Pons (tissue), 1 donor: ENCODE results near the gene ADAMTS12.

Source experiments
- DNase-seq: peaks from one replicate; pipeline ENCODE4 v3.0.0-alpha.2; 2016; ENCODE audit warnings: low spot score

The ADAMTS12 gene

GRCh38 chr5:33755231-33755630, 136.6 kb downstream of the ADAMTS12 start:
- no peak for DNase-seq

GRCh38 chr5:33753704-33754103, 138.1 kb downstream of the ADAMTS12 start:
- no peak for DNase-seq

DNA sequence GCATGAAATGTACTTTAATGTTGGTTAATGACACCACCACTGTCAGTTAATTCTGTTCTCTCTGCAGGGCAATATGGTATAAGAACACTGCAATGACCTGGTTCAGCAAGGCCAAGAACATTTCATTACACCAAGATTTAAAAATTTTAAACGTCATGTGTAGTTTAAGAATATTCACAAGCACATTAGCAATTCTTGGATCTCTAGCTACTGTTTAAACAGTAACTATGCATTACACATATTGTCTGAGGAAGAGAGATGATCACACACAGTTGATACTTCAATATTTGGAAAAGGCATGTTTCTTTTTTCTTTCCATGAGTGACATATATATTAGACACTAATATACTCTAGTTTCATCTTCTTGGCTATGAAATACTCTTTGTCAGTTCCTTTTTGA, 143.0 kb downstream of the ADAMTS12 start:
- no peak for DNase-seq

DNA sequence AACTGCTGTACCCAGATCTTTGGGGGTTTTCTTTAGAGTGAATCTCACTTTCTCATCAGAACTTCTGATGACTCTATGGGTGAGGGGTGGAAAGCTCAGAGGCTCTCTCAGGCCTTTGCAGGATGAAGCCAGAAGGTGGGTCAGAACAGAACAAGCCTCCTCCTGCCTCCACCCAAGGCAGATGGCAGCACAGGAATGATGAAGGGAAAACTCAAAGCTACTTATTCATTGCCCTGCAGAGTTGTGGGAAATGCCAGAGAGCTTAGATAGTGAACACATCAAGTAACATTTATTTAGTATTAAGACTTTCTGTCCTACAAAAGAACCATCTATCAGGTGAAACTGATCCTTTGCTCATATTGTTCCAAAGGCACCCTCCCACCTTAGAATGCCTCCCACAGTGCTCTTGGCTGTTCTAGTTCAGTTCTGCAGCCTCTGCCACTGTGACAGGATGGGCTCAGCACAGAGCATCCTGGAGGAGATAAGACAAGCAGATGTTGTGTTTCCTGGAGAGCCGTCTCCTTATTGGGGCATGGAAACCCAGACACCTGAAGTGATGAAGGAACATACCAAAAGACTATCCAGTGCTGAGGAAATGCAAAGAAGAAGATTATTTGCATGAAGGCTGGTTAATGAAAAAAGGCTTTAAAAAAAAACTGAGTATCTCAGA, 146.6 kb downstream of the ADAMTS12 start:
- no peak for DNase-seq

GRCh38 chr5:33743099-33743498, 148.7 kb downstream of the ADAMTS12 start:
- DNase-seq, result no peak

DNA sequence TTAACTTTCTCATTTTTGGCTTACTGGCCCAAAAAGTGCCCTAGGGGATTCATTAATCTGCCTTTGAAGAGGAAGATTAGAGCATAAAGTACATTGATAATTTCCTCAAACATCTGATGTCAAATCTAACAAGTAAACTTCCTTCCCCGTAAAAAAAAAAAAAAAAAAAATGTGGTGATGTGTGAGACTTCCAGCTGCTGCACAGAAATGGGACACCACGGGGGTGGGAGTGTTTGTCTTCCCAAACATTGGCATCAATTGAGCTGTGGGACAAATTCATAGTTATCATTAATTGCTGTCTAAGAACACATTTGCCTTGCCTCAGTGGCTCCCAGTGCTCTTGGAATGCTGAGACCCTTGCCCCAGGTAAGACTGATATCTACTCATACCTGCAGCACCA, 149.6 kb downstream of the ADAMTS12 start:
- no peak for DNase-seq

GRCh38 chr5:33738967-33739366, 152.8 kb downstream of the ADAMTS12 start:
- no peak for DNase-seq

DNA sequence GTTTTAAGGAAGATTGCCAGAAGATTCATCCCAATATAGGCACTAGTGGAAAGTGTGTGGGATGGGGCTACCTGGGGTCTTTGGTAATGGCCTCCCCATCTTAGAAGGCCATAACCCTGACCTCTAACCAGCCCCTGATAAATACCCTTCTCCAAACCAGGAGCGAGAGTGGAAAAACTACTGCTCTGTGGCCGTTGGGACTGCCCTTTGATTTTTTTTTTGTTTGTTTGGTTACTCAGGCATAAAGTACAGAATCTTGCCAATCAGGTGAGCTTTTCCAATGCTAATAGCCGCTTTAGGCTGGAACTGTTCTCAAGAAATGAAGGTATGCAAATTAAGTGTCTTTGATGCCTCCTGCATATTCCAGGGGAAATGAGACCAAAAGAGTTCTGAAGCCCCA, 153.7 kb downstream of the ADAMTS12 start:
- no peak for DNase-seq

DNA sequence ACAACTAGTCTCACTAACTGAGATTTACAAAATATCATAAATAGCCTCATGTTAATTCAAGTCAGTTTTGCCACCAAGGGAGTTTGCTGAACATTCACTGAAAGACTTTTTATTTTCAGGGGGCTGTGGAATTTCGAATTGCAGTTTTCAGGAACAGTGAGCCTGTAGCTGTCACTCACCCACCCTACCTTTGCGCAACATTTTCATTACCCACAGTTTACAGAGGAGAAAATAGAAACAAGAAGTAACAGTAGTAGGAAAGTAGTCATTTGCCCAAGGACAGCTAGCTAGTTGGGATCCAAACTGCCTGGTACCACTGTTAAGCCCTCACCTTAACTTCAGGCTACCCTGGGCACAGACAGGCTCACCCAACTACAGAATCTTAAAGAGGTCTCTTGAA, 154.1 kb downstream of the ADAMTS12 start:
- no peak for DNase-seq

GRCh38 chr5:33737284-33737683, 154.5 kb downstream of the ADAMTS12 start:
- DNase-seq, result no peak

DNA sequence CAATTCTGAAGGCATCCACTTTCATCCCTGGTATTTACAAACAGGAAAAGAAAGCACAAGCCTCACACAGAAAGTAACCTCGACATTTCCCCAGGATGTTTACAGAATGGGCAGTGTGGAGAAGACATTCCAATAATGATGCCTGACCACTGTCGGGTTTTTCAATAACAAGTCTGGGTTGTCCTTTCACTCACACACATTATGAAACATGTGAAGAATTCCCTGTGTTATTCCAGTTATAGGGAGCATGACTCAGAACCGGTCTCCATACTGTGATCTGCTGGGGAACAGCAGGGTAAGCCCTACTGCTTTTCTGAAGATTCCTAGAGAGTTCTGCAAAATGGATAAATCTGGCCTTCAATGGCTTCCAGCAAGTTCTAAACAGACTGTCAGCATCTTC, 155.3 kb downstream of the ADAMTS12 start:
- no peak for DNase-seq

DNA sequence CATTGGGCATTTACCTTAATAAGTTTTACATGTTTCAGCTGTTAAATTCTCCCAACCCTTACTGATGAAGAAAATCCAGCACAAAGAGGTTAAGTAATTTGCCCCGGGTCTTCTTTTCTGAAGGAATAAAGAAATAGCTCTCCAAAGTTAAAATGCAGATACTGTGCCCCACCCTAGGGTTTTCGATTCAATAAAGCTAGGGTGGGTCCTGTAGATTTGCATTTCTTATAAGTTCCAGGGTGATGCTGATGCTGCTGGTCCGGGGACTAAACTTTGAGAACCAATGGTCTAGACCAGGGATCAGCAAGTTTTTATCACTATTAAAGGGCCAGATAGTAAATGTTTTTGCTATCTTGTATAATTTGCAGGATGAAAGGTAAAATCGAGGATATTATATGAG, 156.7 kb downstream of the ADAMTS12 start:
- DNase-seq, result no peak

DNA sequence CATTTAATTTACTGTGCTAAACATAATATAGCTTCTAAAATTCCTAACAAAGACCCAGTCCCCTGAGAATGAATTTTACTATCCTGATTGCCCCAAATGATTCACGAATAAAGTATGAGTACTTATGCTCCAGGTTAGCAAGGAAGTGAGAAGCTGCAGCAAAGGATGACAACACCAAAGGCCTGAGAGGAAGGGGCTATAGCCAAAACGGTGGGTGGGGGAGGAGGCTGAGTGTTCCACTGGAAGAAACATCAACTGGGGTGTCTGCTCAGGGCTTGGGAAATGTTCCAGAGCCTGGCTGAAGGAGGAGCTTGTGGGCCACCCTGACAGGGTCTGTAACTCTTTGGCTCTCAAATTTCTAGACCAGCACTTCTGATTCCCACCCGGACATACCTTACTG, 157.3 kb downstream of the ADAMTS12 start:
- DNase-seq, result no peak

- DNase-seq, result no peak
Measured at GRCh38 chr5:33733225-33733624, 158.6 kb downstream of the ADAMTS12 start.

DNA sequence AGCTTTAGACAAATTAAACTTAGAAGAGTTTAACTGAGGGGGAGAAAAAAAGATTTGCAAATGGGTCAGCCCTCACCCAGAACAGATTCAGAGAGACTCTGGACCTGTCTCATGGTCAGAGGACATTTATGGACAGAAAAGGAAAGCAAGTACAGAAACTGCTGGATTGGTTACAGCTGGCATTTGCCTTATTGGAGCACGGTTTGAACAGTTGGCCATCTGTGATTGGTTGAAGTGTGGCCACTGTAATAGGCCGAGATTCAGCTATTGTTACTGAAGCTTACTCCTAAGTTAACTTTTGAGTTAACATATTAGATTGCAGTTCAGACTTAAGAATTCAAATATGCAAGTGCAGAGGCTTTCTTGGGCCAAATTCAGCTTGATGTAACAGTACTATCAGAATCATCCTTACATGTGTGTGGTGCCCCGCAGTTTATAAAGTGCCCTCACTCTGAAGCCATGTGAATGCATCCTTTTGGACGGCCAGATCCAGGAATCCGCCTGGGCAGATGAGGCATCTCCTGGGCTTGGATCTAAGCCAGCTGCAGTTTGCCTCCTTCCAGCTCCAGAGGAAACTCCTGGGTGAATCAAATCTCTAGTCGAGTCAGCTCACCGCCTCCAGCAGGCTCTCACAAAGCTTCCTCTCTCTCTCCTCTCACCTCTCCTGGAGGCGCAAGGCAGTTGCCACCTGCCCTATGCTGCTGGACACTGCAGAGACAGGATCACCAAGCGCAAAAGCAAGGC, 165.2 kb downstream of the ADAMTS12 start:
- DNase-seq, result no peak

DNA sequence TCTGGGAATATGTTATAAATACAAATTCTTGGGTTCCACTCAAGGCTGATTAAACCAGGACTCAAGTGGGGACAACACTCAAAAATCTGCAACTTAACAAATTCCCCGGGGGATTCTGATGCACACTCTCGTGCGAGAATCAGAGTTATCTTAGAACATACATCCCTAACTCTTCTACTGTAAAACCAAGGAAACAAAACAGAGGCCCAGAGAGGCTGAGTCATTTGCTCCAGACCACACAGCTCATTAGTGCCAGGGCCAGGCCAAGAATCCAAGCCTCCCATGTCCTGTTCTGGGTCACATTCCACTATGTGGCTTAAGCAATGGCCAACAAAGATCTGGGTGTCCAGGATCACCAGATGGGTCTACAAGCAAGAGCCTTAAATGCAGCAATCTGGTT, 166.0 kb downstream of the ADAMTS12 start:
- DNase-seq, result no peak

DNA sequence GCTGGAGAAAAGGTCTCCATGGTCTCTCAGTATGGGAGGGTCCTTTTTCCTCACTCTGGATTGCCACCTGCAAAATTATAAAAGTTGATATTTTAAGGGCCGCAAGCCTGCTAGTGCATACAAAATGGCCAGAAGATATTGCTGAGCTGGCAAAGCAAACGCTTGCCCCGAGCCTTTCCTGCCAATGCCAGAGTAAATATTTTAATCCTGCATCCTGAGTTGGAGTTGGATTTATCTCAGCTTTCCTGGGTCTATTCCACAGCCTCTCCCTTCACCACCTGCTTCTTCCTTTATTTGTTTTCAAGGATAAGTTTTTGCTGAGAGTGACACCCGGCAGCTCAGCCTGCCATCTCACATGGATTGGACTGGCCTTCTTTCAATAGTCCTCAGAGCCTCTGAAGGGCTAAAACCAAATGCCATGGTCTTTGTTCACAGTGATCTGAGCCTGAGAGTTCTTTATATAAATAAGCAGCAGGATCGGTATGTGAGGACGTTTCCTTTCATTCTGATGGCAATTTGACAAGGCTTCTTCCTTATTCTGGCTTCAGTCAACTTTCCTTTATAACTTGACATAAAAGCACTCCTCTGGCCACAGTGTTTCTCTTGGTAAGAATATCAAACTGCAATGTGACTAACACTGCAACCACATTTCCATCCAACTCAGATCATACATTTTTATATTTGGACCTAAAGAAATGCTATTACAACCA, 170.1 kb downstream of the ADAMTS12 start:
- DNase-seq, result no peak

DNA sequence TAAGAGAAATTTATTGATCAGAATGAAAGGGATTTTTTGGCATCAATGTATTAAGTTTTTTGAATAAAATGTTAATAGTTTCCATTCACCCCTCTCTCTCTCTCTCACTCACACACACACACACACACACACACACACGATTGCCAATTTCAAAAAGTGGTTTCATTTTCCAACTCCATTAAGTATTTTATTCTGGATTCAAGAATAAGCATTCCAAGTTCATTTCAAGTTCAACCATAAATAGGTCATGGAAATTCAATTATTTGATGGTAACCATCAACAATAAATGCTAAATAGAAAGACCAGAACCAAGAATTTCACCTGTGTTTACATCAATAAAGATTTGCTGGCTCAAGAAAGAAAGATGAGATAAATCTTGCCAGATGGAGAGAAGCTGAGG, 171.6 kb downstream of the ADAMTS12 start:
- no peak for DNase-seq

GRCh38 chr5:33719769-33720168, 172.0 kb downstream of the ADAMTS12 start:
- DNase-seq, result no peak

DNA sequence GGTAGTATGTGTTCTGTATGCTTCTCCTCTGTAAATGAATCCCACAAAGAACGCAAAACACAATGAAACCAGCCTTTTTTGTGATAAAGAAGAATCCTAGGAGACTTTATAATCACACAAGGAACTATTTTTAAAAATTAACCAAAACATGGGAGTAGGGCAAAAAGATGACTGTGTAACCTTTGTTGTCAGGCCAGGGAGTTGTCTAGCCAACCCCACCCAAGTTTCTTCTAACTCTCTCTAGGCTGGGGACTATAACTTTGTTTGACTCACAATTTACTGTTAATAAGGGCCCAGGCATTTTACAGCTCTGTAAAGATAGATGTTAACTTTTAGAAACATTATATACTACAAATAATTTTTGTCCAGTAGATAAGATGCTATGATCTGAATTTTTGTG, 176.1 kb downstream of the ADAMTS12 start:
- DNase-seq, result no peak

DNA sequence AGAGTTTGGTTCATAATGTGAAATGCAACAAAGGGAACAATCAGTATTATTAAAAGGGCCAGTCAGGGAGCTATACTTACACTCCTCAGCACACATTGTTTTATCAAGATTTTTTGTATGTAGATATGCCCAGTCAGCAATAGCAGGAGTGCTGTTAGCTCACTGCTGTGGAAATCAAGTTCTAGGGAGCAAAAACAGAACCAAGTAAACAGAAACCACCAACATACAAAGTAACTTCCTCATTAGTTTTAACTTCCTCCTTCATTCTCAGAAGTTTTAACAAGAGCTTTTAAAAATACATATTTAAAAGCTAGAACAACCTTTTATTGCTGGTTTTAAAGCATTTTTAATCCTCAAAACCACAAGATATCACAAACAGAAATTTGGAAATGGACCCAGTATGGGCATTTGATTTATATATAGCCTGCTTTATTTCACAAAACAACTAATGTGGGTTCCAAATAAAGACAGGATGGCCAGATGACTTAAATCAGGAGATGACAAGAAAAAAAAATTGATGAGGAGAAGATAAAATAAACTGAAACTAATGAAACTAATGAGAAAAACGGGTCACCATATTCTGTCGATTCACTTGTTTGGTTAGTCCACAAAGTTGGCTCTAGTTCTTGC, 178.5 kb downstream of the ADAMTS12 start:
- peak; percentile 45 for DNase-seq

DNA sequence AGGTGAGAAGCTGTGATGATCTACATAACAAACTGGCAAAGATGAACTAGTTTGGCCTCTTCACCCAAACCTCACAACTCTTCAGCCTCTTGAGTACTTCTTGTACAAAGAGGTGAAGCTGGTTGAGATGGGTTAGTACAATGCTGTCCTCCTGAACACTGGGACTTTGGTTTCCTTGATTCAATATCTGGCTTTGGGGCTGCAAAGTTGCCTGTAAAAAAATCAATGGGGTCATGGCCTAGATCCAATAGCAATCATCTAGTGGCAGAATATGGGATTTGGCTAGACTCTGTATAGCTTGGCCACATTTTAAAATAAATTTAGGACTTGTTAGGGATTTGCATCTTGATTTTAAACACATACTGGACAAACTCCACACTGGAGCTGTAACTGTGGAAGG, 179.1 kb downstream of the ADAMTS12 start:
- DNase-seq, result no peak
